ENCODE results near the gene SYNE4.

Gene SYNE4

DNA sequence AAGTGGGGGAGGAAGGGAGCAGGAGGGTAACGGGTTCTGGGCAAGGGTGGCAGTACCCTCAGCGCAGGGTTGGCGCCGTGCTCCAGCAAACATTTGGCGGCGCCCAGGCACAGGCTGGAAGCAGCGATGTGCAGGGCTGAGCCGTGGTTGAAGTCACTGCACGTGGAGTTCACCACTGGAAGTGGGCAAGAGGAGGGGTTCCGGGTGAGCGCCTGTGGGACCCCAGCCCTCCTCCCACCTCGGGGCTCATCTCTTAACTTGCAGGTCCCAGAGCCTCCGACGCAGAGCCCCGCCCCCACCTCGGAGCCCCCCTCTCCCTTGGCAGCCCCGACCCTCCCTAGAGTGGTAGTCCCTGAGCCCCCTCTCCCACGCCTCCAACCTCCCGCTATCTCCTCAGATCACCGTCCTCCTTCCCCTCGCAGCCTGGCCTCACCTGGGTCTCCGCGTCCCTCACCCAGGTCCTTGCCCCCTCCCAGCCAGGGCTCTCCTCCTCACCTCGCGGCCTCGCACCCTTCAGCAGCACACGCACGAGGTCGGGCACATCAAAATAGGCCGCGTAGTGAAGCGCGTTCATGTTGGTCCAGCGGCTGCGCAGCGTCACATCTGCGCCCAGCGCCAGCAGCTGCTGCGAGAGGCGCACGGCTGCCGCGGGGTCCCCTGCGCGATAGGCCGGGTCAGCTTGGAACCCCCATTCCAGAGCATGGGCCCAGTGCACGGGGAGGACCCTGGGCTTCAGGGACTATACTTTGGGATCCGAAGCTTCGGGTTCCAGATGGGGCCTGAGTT lies 17.7 kb upstream of the SYNE4 start:
- DNase-seq (ENCODE audit: low read depth): no peak

DNA sequence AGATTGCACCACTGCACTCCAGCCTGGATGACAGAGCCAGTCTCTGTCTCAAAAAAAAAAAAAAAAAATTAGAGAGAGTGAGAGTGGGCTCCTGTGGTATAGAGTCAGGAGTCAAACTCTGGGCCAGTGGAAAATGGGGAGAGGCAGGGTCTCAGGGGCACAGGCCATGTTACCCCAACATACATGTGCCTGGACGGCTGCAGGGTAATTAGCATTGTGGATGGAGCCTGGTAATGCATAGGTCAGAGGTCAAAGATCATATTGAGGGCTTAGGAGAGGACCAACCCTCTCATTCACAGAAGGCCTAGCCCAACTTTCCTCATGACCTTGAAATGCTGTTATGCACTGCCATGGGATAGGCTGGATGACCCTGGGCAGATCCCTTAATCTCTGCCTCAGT lies 16.9 kb upstream of the SYNE4 start:
- DNase-seq (ENCODE audit: low read depth): no peak

DNA sequence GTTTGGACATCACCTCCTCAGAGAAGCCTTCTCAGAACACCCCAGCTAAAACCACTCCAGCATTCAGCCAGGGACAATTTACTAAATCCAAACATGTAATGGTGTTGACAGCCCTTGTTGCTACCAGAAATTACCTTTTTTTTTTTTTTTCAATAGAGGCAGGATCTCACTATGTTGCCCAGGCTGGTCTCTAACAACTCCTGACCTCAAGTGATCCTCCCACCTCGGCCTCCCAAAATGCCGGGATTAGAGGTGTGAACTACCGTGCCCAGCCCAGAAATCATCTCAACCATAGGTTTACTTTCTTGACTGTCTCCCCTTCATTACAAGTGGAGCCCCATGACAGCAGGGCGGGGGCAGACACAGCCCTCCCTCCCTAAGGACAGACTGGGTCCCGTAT lies 14.8 kb upstream of the SYNE4 start:
- DNase-seq (ENCODE audit: low read depth): no peak

DNA sequence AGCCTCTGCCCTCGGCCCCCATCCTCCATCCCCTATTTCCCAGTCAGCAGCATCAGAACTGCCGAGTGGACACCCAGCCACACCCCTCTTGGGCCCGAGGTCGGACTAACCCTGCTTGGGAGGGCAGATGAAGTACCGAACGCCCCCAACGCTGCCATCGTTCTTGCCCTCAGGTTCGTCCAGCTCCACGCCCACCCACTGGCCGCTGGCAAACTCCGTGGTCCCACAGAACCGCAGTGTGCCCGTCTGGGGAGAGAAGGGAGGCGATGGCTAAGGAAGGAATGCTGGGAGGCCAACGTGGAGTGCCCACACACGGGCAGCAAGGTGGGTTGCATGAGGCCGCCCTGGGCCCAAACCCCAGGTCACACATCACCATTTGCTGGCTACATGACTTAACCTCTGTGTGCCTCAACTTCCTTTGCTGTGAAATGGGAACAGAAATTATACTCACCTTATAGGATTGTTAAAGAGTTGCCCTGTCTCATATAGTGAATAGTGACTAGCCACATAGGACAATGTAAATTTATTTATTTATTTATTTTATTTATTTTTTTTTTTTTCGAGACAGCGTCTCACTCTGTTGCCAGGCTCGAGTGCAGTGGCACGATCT lies 10.6 kb upstream of the SYNE4 start:
- no peak for DNase-seq (ENCODE audit: low read depth)

DNA sequence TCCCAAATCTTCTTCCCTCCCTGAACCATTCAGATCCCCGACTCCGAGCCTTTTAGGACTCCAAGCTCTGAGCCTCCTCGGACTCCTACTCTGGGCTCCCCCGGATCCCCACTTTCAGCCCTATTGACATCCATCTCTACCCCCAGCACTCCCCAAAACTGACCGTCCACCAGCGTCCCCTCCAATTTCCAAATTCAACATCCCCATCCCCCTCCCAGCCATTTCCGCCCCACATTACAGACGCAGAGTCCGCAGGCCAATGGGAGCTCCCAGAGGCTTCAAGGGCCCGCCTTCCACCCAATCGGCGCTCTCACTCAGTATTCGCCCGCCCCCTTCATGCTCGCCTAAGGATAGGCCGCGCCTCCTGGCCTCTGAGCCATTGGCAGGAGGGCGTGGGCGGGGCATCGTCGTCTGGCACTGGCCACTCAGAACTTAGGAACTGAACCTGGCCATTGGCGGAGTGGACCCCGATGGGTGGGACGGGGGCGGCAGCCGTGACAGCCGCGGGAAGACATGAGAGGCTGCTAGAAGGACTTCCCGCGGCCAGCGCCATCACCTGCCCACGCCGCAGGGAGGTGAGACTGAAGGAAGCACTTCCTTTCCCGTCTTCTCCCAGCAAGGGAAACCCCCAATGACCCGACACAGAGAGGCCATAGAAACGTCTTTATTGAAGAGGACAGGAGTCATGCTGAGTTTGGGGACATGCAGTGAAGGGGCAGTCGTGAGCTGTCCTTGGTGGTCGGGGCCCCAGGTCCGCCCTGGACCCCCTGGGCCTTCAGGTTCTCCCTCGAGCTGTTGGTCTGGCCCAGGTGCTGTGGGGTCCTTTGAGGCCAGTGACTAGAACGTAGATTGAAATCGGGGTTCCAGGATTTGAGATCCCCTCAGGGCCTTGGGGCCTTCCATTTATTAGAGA lies 5.7 kb upstream of the SYNE4 start, which contains the start of gene ALKBH6:
ALKBH6 (minus strand) TSS at position 202 of the 913 bp plus-strand sequence. CDS start 816 bp downstream, outside the sequence.
- peak; percentile 94 for DNase-seq (ENCODE audit: low read depth)

DNA sequence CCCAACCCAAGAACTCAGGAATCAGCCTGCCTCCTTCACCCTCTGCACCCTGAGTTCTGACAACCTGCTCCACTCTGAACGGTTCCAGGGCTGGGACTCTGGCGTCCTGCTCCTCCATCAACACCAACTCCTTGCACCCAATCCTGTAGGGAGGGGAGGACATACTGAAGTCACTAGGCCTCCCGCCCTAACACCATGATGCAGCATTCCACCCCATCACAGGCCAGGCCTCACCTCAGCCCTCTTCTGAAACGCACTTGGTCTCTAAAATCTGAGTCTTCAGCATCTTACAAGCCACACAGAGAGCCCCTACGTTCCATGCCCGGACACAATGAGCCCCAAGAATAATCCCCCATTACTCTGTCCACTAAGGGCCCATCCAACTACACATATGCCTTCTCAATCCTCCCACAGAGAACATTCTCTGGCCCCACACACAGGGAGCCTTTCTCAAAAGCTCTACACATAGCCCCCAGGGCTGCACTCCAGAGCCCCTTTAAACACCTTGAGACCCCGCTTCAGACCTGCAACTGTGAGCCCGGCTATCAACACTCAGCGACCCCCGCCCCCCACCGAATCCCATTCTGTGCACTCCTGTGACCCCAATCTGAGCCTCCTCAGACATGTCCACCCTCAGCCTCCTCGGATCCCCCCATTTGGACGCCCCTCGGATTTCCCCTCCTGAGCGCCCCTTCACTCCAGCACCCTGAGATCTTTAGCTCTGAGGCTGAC lies 4.8 kb upstream of the SYNE4 start:
- no peak for DNase-seq (ENCODE audit: low read depth)

DNA sequence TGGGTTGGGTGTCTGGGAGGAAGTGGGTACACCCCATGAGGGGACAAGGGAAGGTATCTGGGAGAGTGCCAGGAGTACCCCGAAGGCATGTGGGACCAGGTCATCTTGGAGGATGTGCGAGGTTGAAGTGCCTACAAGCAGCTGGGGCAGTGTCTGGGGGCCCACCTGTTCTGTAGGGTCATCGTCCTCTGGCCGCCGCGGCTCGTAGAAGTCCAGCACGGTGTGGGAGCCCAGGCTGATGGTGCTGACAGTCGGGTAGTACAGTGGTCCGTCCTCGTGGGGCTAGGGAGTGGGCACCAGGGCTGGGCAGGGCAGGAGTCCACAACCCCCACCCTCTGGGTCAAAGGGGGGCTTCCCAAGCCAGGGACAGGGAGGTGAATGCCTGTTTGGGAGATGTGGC lies 1.8 kb upstream of the SYNE4 start:
- DNase-seq (ENCODE audit: low read depth): no peak

DNA sequence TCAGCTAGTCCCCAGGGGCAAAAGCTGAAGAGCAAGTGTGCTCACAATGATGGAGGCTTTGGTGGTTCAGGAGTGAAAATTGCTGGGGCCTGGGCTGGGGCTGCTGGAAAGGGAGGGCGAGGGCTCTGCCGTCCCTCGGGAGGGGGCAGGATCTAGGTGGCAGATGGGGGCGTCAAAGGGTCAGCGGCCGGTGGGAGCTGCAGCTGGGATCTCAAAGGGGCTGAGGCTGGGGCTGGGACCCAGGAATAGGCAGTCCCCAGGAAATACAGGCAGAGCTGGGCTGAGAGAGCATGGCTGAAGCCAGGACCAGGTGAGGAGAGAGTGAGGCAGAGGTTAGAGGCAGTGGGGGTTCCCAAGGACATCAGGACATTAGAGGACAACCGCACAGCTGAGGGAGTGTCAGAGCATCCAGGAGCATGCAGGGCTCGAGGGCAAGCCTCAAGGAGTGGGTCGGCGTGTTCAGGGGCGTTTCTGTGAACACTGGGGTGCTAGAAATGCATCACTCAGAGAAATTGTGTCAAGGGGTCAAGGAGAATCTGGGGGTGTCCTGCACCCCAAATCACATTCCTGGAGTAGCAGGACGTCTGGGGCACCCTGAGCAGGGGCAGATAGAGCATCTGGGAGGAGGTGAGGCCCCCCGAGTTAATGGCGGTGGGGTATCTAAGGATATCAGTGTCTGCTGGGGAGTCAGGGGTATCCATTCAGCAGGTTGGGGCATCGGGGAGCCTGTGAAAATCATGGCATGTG lies 1.2 kb upstream of the SYNE4 start:
- DNase-seq (ENCODE audit: low read depth): no peak

DNA sequence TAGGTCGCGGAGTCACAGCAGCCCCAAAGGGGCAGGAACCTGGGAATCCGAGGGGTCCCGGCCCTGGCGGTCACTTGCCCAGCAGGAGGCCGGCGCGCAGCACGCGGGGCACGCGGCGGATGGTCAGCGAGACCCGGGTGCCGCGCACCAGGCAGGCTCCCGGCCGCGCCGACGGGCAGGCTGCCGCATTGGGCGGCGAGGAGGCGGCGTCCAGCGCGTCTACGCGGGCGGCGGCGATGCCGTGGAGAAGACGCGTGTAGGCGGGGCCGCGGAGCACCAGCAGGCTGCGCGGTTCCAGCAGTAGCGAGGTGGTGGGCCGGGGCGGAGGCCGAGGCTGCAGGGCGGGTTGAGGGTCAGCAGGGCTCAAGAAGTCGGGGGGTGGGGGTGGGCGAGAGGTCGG lies 607 bp upstream of the SYNE4 start:
- DNase-seq (ENCODE audit: low read depth): no peak

DNA sequence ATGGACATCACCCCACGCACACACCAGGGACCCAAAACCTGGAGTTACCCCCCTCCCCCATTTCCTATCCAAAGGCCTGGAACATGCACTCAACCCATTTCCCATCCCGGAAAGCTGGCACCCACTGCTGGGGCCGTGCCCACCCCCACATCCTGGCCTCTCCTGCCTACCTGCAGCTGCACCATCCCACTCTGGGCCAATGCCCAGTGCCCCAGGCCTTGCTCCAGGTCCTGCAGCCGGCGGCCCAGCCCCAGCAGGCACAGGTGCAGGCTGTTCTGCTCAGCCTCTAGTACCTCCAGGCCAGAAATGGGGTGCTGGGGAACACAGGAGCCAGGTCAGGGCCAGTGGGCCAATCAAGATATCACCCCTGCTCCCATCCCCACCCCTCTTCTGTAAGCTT lies 1.7 kb downstream of the SYNE4 start:
- DNase-seq (ENCODE audit: low read depth): no peak

DNA sequence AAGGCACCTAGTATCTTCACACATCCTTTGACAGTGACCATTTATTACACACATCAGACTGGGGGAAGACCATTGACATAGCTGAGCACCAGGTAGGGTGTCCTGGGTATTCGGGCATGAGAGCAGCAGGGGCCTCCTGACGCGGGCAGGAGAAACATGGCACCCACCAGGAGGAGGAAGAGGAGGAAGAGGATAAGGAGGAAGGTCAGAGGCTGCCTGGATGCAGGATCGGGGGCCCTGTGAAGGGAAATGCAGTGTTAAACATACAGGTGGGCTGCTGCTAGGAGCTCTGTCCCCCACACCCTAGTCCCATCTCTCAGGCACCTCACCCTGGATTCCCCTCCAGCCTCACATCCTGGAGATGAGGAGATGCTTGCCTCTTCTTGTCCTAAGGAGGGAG lies 5.3 kb downstream of the SYNE4 start:
- DNase-seq (ENCODE audit: low read depth): no peak

DNA sequence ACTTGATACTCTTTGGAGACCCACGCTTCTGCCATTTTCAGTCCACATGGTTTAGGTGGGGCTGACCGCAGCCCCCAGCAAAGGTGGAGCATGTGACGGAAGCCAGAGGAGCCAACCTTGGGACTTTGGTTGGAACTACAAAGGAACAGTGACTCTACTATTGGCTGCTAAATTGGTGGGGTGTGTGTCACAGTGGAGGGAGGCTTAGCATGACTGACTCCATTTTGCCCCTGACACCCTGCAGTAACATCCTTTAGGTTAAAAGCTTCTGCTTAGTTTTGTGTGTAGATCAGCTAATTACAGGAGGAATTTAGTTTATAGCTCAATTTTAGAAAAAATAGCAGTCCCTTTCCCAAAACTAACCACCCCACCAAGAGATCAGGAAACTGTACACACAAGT lies 7.0 kb downstream of the SYNE4 start:
- DNase-seq (ENCODE audit: low read depth): no peak

DNA sequence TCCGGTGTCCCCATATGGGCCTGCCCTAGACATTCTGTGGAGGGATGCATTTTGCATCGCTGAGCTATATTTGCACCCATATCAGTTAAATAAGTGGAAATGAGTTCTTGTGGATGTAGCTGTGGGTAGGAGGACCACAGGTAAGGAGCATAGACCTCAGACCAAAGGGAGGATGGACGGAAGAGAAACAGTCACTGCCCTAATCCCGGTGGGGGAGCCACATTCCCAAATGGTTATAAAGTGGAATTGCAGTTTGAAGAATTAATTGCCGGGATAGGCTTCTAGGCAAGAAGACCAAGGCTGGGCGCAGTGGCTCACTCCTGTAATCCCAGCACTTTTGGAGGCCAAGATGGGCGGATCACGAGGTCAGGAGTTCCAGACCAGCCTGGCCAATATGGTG lies 11.8 kb downstream of the SYNE4 start:
- no peak for DNase-seq (ENCODE audit: low read depth)

DNA sequence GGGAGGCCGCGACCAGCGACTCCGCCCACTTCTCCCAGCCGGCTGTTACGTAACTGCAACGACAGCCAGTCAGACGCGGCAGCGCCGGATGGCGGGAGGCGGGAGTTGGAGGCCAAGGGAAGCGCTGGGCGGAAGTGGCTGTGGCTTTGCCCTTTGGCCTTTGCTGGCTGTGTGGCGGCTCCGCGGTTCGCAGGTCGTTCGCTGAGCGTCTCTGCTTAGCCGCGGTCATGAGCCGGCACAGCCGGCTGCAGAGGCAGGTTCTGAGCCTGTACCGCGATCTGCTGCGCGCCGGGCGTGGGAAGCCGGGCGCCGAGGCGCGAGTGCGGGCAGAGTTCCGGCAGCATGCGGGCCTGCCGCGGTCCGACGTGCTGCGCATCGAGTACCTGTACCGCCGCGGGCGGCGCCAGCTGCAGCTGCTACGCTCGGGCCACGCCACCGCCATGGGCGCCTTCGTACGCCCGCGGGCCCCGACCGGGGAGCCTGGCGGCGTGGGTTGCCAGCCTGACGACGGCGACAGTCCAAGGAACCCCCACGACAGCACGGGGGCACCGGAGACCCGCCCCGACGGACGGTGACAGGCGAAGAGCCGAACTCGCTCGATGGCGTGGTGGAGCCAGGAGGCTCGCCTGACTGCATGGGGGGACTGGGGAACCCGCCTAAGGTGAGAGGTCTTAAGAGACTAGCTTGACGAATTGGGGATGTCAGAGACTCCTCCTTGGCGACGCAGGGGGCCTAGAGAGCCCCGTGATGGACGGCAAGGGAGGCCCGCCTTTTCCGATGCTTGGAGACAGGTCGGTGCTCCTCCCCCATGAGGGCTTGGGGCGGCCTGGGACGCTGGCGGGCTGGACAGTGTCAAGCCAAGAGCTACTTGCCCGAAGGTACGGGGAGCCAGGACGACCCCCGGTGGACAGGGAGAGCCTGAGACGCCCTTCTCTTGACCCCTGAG lies 13.3 kb downstream of the SYNE4 start, which contains the start of gene SDHAF1:
SDHAF1 (plus strand) TSS at position 141 of the 946 bp plus-strand sequence; CDS start at position 228, 87 bp downstream.
- DNase-seq (ENCODE audit: low read depth): peak; percentile 77

DNA sequence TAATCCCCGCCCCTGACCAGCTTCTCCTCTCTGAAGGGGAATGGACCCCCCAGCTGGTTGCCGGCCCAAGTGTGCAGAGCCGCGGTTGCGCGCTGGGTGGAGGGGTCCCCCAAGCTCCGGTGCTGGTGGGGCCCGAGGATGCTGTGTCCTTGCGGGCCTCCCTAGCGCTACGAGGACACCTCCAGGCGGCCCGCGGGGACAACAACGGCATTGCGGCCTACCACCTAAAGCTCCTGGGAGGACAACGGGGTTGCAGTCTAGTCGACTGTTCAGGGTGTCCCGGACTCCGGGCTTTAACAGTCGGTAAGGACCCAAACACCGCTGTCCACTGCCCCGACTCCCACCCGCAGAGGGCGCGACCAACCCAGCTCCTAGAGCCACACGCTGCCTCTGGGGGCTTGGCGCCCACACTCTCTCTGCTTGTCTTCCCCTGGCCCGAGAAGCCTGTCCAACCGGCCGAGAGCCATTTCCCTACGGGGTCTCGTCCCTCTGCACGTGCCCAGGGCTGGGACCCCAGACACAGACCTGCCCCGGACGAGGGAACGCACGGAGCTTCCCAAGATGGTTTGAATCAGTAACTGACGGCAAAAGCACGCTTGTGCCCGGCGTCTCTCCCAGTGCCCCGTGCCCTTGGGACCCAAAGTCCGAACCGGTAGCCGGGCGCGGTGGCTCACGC lies 14.6 kb downstream of the SYNE4 start:
- DNase-seq (ENCODE audit: low read depth): no peak

DNA sequence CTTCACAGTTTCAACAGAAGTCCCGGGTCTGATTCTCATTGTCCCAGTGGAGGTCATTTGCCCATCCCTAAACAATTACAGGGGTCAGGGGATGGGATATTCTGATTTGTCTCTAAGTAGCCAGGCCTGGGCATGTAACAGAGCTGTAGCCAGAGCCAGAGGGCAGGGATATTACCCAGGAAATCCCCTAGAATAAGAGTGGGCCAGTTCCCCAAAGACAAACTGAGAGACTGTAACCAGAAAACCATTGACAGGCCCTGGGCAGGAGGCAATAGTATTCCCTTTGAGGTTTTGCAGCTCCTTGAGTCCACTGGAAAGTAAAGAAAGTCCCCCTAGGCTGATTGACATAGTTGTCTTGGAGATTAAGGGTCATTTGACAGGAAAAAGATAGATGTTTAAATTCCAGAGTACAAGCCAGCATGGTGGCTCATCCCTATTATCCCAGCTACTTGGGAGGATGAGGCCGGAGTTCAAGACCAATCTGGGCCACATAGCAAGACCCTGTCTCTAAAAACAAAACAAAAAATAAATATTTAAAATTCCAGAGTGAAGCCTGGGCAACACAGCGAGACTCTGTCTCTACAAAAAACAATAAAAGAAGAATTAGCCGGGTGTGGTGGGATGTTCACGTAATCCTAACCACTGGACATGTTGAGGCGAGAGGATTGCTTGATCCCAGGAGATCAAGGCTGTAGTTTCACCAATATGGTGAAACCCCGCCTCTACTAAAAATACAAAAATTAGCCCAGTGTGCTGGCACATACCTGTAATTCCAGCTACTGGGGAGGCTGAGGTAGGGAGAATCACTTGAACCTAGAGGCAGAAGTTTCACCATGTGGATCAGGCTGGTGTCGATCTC lies 15.5 kb downstream of the SYNE4 start:
- DNase-seq (ENCODE audit: low read depth): no peak

DNA sequence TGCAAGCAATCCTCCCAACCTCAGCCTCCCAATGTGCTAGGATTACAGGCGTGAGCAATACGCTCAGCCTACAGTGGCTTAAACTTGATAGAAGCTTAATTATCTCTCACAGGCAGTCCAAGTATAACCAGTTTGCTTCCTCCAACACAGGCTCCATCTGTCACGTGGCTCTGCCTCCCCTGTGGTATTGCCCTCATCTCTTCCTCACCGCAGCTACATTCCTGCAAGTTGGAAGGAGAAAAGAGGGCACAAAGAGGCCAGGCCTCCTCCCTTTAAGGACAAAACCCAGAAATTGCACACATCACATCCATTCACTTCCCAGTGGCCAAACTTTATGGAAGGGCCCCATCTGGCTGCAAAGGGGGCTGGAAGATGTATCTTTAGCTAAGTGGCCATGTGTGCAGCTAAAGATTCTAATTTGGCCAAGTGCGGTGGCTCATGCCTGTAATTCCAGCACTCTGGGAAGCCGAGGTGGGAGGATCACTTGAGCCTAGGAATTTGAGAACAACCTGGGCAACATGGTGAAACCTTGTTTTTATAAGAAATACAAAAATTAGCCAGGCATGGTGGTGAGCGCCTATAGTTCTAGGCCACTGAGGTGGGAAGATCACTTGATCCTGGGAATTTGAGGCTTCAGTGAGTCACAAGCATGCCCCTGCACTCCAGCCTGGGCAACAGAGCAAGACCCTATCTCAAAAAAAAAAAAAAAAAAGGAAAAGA lies 16.7 kb downstream of the SYNE4 start:
- no peak for DNase-seq (ENCODE audit: low read depth)

All from HS-5 (cell line).